RWPE2 (cell line): ENCODE data around the gene VPS8.
"Not testable (repeated sequence)": the region's sequence is repeated elsewhere in the genome, so short reads cannot be mapped to it uniquely, and the experiment has no call there.

Experiments
- ATAC-seq: fragments of 200-7000 bp; cut with Tn5 transposase; 3 replicates; pipeline ENCODE4 v1.9.1; 2021; ENCODE audit warnings: low read depth
- DNase-seq: peaks from one replicate; pipeline ENCODE4 v3.0.0-alpha.2; 2020; ENCODE audit warnings: low spot score
- H3K27ac ChIP-seq: fragments of 450-650 bp; 2 replicates; pipeline ENCODE4 v1.5.1; 2017; ENCODE audit warnings: mild to moderate bottlenecking; ENCODE audit not compliant: poor library complexity, severe bottlenecking
- H3K27me3 ChIP-seq: fragments of 250-450 bp; sonication (Bioruptor Pico); 2 replicates; pipeline ENCODE4 v1.5.1; 2021; ENCODE audit warnings: mild to moderate bottlenecking, moderate library complexity; ENCODE audit not compliant: insufficient read depth, poor library complexity, severe bottlenecking
- H3K36me3 ChIP-seq: fragments of 250-450 bp; sonication (Bioruptor Pico); 2 replicates; pipeline ENCODE4 v1.5.1; 2020; ENCODE audit warnings: low read depth, mild to moderate bottlenecking, moderate library complexity
- H3K4me1 ChIP-seq: fragments of 250-450 bp; sonication (Bioruptor Pico); 2 replicates; pipeline ENCODE4 v1.5.1; 2021; ENCODE audit warnings: mild to moderate bottlenecking, moderate library complexity; ENCODE audit not compliant: insufficient read depth, poor library complexity, severe bottlenecking
- H3K4me3 ChIP-seq: fragments of 250-450 bp; sonication (Bioruptor Pico); 2 replicates; pipeline ENCODE4 v1.5.1; 2021; ENCODE audit warnings: mild to moderate bottlenecking, moderate library complexity; ENCODE audit not compliant: severe bottlenecking
- H3K9me3 ChIP-seq: fragments of 250-450 bp; sonication (Bioruptor Pico); 2 replicates; pipeline ENCODE4 v1.5.1; 2021; ENCODE audit warnings: mild to moderate bottlenecking, moderate library complexity; ENCODE audit not compliant: severe bottlenecking
- CTCF ChIP-seq: fragments of 450-650 bp; IDR thresholded peaks from one replicate; pipeline ENCODE4 v1.5.1; 2017; ENCODE audit warnings: mild to moderate bottlenecking, moderate library complexity; ENCODE audit not compliant: poor library complexity, severe bottlenecking

Gene VPS8

DNA sequence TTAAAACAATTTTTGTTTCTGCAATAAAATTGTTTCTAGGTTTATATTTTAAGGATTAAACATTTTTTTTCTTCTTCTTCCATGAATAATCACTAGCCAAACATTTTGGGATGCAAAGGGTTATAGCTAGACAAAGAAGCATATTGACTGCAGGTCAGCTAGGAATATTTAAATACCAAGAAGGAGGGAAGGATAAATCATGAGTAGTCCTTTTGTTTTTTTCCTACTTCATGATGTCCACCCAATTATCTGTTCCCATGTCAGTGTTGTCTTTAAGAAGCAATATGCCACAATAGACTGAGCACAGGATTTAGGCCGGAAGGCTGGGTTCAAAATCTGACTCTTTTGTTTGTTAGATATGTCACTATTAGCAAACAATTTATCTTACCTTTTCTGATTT is 82.1 kb downstream of the VPS8 start:
- Histone ChIP-seq H3K36me3 (peaks cover 3% of the 10 kb centered on the region; the same call in 1 of the 2 replicates), H3K4me1 (no peaks in the 10 kb centered on the region), H3K9me3 (no peaks in the 10 kb centered on the region), H3K27me3 (no peaks in the 10 kb centered on the region), H3K27ac (no peak overlapping the region), H3K4me3 (no peak overlapping the region)
- TF ChIP-seq CTCF = no peak
- no peak for ATAC-seq
- no peak for DNase-seq

DNA sequence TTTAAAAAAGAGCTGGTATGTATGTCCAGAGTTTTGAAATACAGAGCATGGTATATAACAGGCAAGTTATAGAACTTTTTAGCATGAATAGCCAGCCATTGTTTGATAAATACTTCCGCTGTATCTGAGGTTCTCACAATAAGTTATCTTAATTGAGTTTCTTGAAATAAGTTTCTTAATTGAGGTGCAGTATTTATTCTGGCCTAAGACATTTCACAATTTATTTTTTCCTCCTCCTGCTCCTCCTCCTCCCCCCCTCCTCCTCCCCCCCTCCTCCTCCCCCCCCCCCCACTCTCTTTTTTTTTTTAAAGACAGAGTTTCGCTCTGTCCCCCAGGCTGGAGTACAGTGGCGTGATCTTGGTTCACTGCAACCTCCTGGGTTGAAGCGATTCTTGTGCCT is 83.4 kb downstream of the VPS8 start:
- ATAC-seq (no peak), DNase-seq (no peak)
- Histone ChIP-seq H3K27ac (no peak overlapping the region), H3K36me3 (peaks cover 3% of the 10 kb centered on the region; the same call in 1 of the 2 replicates), H3K9me3 (no peaks in the 10 kb centered on the region), H3K4me1 (no peaks in the 10 kb centered on the region), H3K4me3 (no peak overlapping the region), H3K27me3 (no peaks in the 10 kb centered on the region)
- TF ChIP-seq CTCF = no peak

GRCh38 chr3:184896336-184896735 is 84.4 kb downstream of the VPS8 start:
- no peak for TF ChIP-seq CTCF
- no peaks in the 10 kb centered on the region for H3K27me3 ChIP-seq
- no peak overlapping the region for H3K4me3 ChIP-seq
- DNase-seq = no peak
- 0 out of 2 replicates have a peak, but pooled peaks cover 3% of the 10 kb centered on the region for H3K36me3 ChIP-seq
- H3K4me1 ChIP-seq = no peaks in the 10 kb centered on the region
- H3K9me3 ChIP-seq = no peaks in the 10 kb centered on the region
- no peak overlapping the region for H3K27ac ChIP-seq
- no peak for ATAC-seq

GRCh38 chr3:184899953-184900595 is 88.1 kb downstream of the VPS8 start:
- H3K27me3 ChIP-seq = no peaks in the 10 kb centered on the region
- ATAC-seq (no peak), DNase-seq (no peak)
- H3K4me1 ChIP-seq = no peaks in the 10 kb centered on the region
- no peak for TF ChIP-seq CTCF
- H3K4me3 ChIP-seq = no peak overlapping the region
- peaks cover 16% of the 10 kb centered on the region for H3K36me3 ChIP-seq
- H3K9me3 ChIP-seq = no peaks in the 10 kb centered on the region
- no peak overlapping the region for H3K27ac ChIP-seq

- not testable (repeated sequence) for H3K27ac ChIP-seq, DNase-seq, ATAC-seq, H3K4me1 ChIP-seq, H3K27me3 ChIP-seq, H3K4me3 ChIP-seq, H3K9me3 ChIP-seq
- peaks cover 14% of the 10 kb centered on the region for H3K36me3 ChIP-seq
Observed at GRCh38 chr3:184907031-184907430, 95.1 kb downstream of the VPS8 start.
